Measurements from ENCODE around the gene EYA2.

EYA2 gene

GRCh38 chr20:47042464-47042863 is 147.8 kb downstream of the EYA2 start:
- no peak for DNase-seq

- no peak for DNase-seq
Observed at GRCh38 chr20:47043086-47043485, 148.4 kb downstream of the EYA2 start.

- no peak for DNase-seq
Observed at GRCh38 chr20:47044938-47045337, 150.3 kb downstream of the EYA2 start.

- DNase-seq, result no peak
Observed at GRCh38 chr20:47048054-47048453, 153.4 kb downstream of the EYA2 start.

GRCh38 chr20:47049771-47050170 is 155.1 kb downstream of the EYA2 start:
- DNase-seq, result no peak

- no peak for DNase-seq
Observed at GRCh38 chr20:47050996-47051395, 156.4 kb downstream of the EYA2 start.

GRCh38 chr20:47051936-47052526 is 157.4 kb downstream of the EYA2 start:
- DNase-seq, result no peak

GRCh38 chr20:47054506-47054905 is 159.9 kb downstream of the EYA2 start:
- DNase-seq, result no peak

GRCh38 chr20:47054945-47055344 is 160.3 kb downstream of the EYA2 start:
- no peak for DNase-seq

GRCh38 chr20:47055699-47056369 is 161.2 kb downstream of the EYA2 start:
- DNase-seq, result no peak

GRCh38 chr20:47057661-47058060 is 163.0 kb downstream of the EYA2 start:
- DNase-seq, result no peak

GRCh38 chr20:47058236-47058635 is 163.6 kb downstream of the EYA2 start:
- DNase-seq, result no peak

- no peak for DNase-seq
Observed at GRCh38 chr20:47059536-47059935, 164.9 kb downstream of the EYA2 start.

GRCh38 chr20:47061549-47061948 is 166.9 kb downstream of the EYA2 start:
- DNase-seq, result no peak

GRCh38 chr20:47062226-47062890 is 167.7 kb downstream of the EYA2 start:
- DNase-seq, result no peak

- DNase-seq, result no peak
Observed at GRCh38 chr20:47063407-47063806, 168.8 kb downstream of the EYA2 start.

- DNase-seq, result no peak
Observed at GRCh38 chr20:47063808-47064207, 169.2 kb downstream of the EYA2 start.

- DNase-seq, result no peak
Observed at GRCh38 chr20:47066484-47067270, 172.0 kb downstream of the EYA2 start.

GRCh38 chr20:47067776-47068175 is 173.1 kb downstream of the EYA2 start:
- no peak for DNase-seq

GRCh38 chr20:47070176-47070575 is 175.5 kb downstream of the EYA2 start:
- no peak for DNase-seq

GRCh38 chr20:47071646-47072185 is 177.1 kb downstream of the EYA2 start:
- no peak for DNase-seq

- DNase-seq, result no peak
Observed at GRCh38 chr20:47073766-47074475, 179.3 kb downstream of the EYA2 start.

GRCh38 chr20:47075263-47075662 is 180.6 kb downstream of the EYA2 start:
- no peak for DNase-seq

Data from activated CD4-positive, alpha-beta T cell treated with anti-CD3 and anti-CD28 coated beads, Interleukin-2, Interleukin-6, amounts not matched to agents 100 ng/mL and 50 ng/mL, durations not matched to agents 16 hours and 8 hours (primary cell).